Activated naive CD8-positive, alpha-beta T cell (primary cell): ENCODE measurements around the gene ERBB2.
A peak's percentile ranks its signal among the peaks of the same experiment; 100 is the strongest.

Experiments used
- H3K27ac Mint-ChIP-seq: one replicate; pipeline ENCODE4 v1.8.0; 2021; ENCODE audit warnings: mixed read lengths
- H3K27me3 Mint-ChIP-seq: one replicate; pipeline ENCODE4 v1.8.0; 2021; ENCODE audit warnings: mixed read lengths
- H3K36me3 Mint-ChIP-seq: one replicate; pipeline ENCODE4 v1.8.0; 2021; ENCODE audit warnings: mixed read lengths
- H3K4me1 Mint-ChIP-seq: one replicate; pipeline ENCODE4 v1.8.0; 2021; ENCODE audit warnings: low read depth, mixed read lengths
- H3K4me3 Mint-ChIP-seq: one replicate; pipeline ENCODE4 v1.8.0; 2021; ENCODE audit warnings: mild to moderate bottlenecking, mixed read lengths
- H3K9me3 Mint-ChIP-seq: one replicate; pipeline ENCODE4 v1.8.0; 2021; ENCODE audit warnings: low read depth, mixed read lengths

The ERBB2 gene

GRCh38 chr17:39736319-39737165, 36.7 kb downstream of the ERBB2 start:
- no peaks in the 10 kb centered on the region for H3K9me3 Mint-ChIP-seq
- H3K36me3 Mint-ChIP-seq, result no peaks in the 10 kb centered on the region
- H3K4me1 Mint-ChIP-seq, result peaks cover 15% of the 10 kb centered on the region
- no peak overlapping the region for H3K27ac Mint-ChIP-seq
- peaks cover 3% of the 10 kb centered on the region for H3K27me3 Mint-ChIP-seq
- H3K4me3 Mint-ChIP-seq, result no peak overlapping the region

- Mint-ChIP-seq H3K9me3 (no peaks in the 10 kb centered on the region), H3K27me3 (peaks cover 3% of the 10 kb centered on the region), H3K4me3 (no peak overlapping the region), H3K4me1 (peaks cover 15% of the 10 kb centered on the region), H3K27ac (no peak overlapping the region), H3K36me3 (no peaks in the 10 kb centered on the region)
Measured at GRCh38 chr17:39737206-39737759, 37.4 kb downstream of the ERBB2 start.

- H3K4me3 Mint-ChIP-seq, result peak within 1 kb of the TSS; percentile 79
- H3K27ac Mint-ChIP-seq, result no peak within 1 kb of the TSS
- no peaks in the 10 kb centered on the region for H3K9me3 Mint-ChIP-seq
- H3K4me1 Mint-ChIP-seq, result peaks cover 13% of the 10 kb centered on the region
- no peaks in the 10 kb centered on the region for H3K36me3 Mint-ChIP-seq
- H3K27me3 Mint-ChIP-seq, result peaks cover 3% of the 10 kb centered on the region
Measured at GRCh38 chr17:39737760-39738567, 38.1 kb downstream of the ERBB2 start, which contains the start of gene GRB7. TSS of gene GRB7 (plus strand) at chr17:39737938. CDS start at chr17:39742302, 4,364 bp downstream.

GRCh38 chr17:39738568-39738901, 38.7 kb downstream of the ERBB2 start:
- peaks cover 3% of the 10 kb centered on the region for H3K27me3 Mint-ChIP-seq
- H3K9me3 Mint-ChIP-seq, result no peaks in the 10 kb centered on the region
- H3K4me3 Mint-ChIP-seq, result peak overlapping the region; percentile 79
- H3K4me1 Mint-ChIP-seq, result peaks cover 13% of the 10 kb centered on the region
- no peaks in the 10 kb centered on the region for H3K36me3 Mint-ChIP-seq
- H3K27ac Mint-ChIP-seq, result no peak overlapping the region

GRCh38 chr17:39738983-39739884, 39.4 kb downstream of the ERBB2 start:
- H3K9me3 Mint-ChIP-seq, result no peaks in the 10 kb centered on the region
- no peak overlapping the region for H3K27ac Mint-ChIP-seq
- peaks cover 3% of the 10 kb centered on the region for H3K27me3 Mint-ChIP-seq
- no peak overlapping the region for H3K4me3 Mint-ChIP-seq
- no peaks in the 10 kb centered on the region for H3K36me3 Mint-ChIP-seq
- peaks cover 13% of the 10 kb centered on the region for H3K4me1 Mint-ChIP-seq

GRCh38 chr17:39739885-39740356, 40.1 kb downstream of the ERBB2 start:
- Mint-ChIP-seq H3K27me3 (peaks cover 3% of the 10 kb centered on the region), H3K9me3 (no peaks in the 10 kb centered on the region), H3K4me1 (peaks cover 13% of the 10 kb centered on the region), H3K36me3 (no peaks in the 10 kb centered on the region), H3K27ac (no peak overlapping the region), H3K4me3 (peak overlapping the region; percentile 42)

- peaks cover 3% of the 10 kb centered on the region for H3K27me3 Mint-ChIP-seq
- H3K4me3 Mint-ChIP-seq, result no peak overlapping the region
- H3K27ac Mint-ChIP-seq, result no peak overlapping the region
- H3K36me3 Mint-ChIP-seq, result no peaks in the 10 kb centered on the region
- no peaks in the 10 kb centered on the region for H3K9me3 Mint-ChIP-seq
- H3K4me1 Mint-ChIP-seq, result peaks cover 13% of the 10 kb centered on the region
Measured at GRCh38 chr17:39740357-39741111, 40.7 kb downstream of the ERBB2 start.

GRCh38 chr17:39742126-39742855, 42.4 kb downstream of the ERBB2 start:
- Mint-ChIP-seq H3K9me3 (no peaks in the 10 kb centered on the region), H3K27ac (no peak overlapping the region), H3K27me3 (peaks cover 3% of the 10 kb centered on the region), H3K4me1 (peaks cover 13% of the 10 kb centered on the region), H3K4me3 (no peak overlapping the region), H3K36me3 (no peaks in the 10 kb centered on the region)

- no peaks in the 10 kb centered on the region for H3K9me3 Mint-ChIP-seq
- peaks cover 3% of the 10 kb centered on the region for H3K27me3 Mint-ChIP-seq
- H3K36me3 Mint-ChIP-seq, result no peaks in the 10 kb centered on the region
- peaks cover 13% of the 10 kb centered on the region for H3K4me1 Mint-ChIP-seq
- no peak overlapping the region for H3K4me3 Mint-ChIP-seq
- no peak overlapping the region for H3K27ac Mint-ChIP-seq
Measured at GRCh38 chr17:39742856-39743436, 43.1 kb downstream of the ERBB2 start.

- Mint-ChIP-seq H3K4me1 (peaks cover 7% of the 10 kb centered on the region), H3K27me3 (no peaks in the 10 kb centered on the region), H3K4me3 (no peak overlapping the region), H3K9me3 (no peaks in the 10 kb centered on the region), H3K27ac (no peak overlapping the region), H3K36me3 (no peaks in the 10 kb centered on the region)
Measured at GRCh38 chr17:39744075-39744835, 44.4 kb downstream of the ERBB2 start.

- Mint-ChIP-seq H3K36me3 (no peaks in the 10 kb centered on the region), H3K4me1 (peaks cover 5% of the 10 kb centered on the region), H3K9me3 (no peaks in the 10 kb centered on the region), H3K27me3 (no peaks in the 10 kb centered on the region), H3K4me3 (no peak overlapping the region), H3K27ac (no peak overlapping the region)
Measured at GRCh38 chr17:39744836-39745215, 45.0 kb downstream of the ERBB2 start.

GRCh38 chr17:39745335-39746144, 45.7 kb downstream of the ERBB2 start:
- no peak overlapping the region for H3K27ac Mint-ChIP-seq
- H3K36me3 Mint-ChIP-seq, result no peaks in the 10 kb centered on the region
- no peaks in the 10 kb centered on the region for H3K27me3 Mint-ChIP-seq
- no peaks in the 10 kb centered on the region for H3K4me1 Mint-ChIP-seq
- H3K9me3 Mint-ChIP-seq, result no peaks in the 10 kb centered on the region
- H3K4me3 Mint-ChIP-seq, result no peak overlapping the region
